Measurements from ENCODE around the gene CCS. TPM values are rescaled to one million over a fixed set of nuclear protein-coding genes. Genes with fewer than 3 reads are reported as not detected.

The CCS gene
- total and polyA plus RNA-seq, 2 donors (not counting 1 experiment from before 2014, with no cell fraction given) = 87.8 to 174 TPM

- Mint-ChIP-seq H3K4me3 (no peak overlapping the region), H3K27me3 (peaks cover 23% of the 10 kb centered on the region), H3K27ac (no peak overlapping the region), H3K4me1 (peaks cover 2% of the 10 kb centered on the region), H3K9me3 (ENCODE audit: insufficient read depth) (no peaks in the 10 kb centered on the region)
- Histone ChIP-seq H3K9me3 (ENCODE audit: control extremely low read depth in 1 of 3, control insufficient read depth in 2 of 3, insufficient read depth in 1 of 3, low read length in 2 of 3) (peaks cover 0 to 4% (median 0%) of the 10 kb centered on the region in 3 donors), H3K36me3 (replicated peaks in 1 of 2; ENCODE audit: control extremely low read depth in 1 of 2, control insufficient read depth in 1 of 2, extremely low read depth in 1 of 2, insufficient read depth in 2 of 2, low read length in 1 of 2) (no peaks in the 10 kb centered on the region), H4K20me1 (ENCODE audit: control insufficient read depth, insufficient read depth, low read length, poor library complexity, severe bottlenecking) (no peaks in the 10 kb centered on the region), H3K4me3 (ENCODE audit: control extremely low read depth in 1 of 5, extremely low read depth in 1 of 5, insufficient read depth in 1 of 5, low read depth in 2 of 5, low read length in 4 of 5) (no peak overlapping the region), H3K27me3 (replicated peaks in 1 of 4; ENCODE audit: control extremely low read depth in 1 of 4, control insufficient read depth in 3 of 4, insufficient read depth in 4 of 4, low read length in 3 of 4) (peaks cover 0 to 26% (median 0%) of the 10 kb centered on the region in 4 experiments), H3K4me1 (ENCODE audit: control insufficient read depth in 2 of 2, insufficient read depth in 2 of 2, low read length in 2 of 2) (peaks cover 5 to 6% of the 10 kb centered on the region in 2 donors), H2AFZ (ENCODE audit: insufficient read depth, low read depth, low read length, poor library complexity, severe bottlenecking) (no peak overlapping the region), H3K79me2 (ENCODE audit: control insufficient read depth, insufficient read depth, low read length) (no peaks in the 10 kb centered on the region), H3K9ac (ENCODE audit: low read length) (no peak overlapping the region), H3K27ac (ENCODE audit: low read length in 2 of 2) (no peak overlapping the region), H3K4me2 (replicated peaks; ENCODE audit: low read depth, low read length, poor library complexity, severe bottlenecking) (no peak overlapping the region)
- DNase-seq (no peak), ATAC-seq (ENCODE audit: low read depth) (no peak)
- intact Hi-C loops (cut with micrococcal nuclease) = no loop called here
- no peak for TF ChIP-seq EZH2 (IDR thresholded peaks at IDR 0.05; ENCODE audit: borderline replicate concordance, insufficient read depth, low read depth, low read length, poor library complexity, severe bottlenecking)
- no peak for TF ChIP-seq CTCF (IDR thresholded peaks at IDR 0.05)
- CTCF ChIA-PET = no interaction called here
- 97% methylated on average over 24 of the region's 24 CpGs for WGBS (ENCODE audit: insufficient coverage)
- POLR2A ChIA-PET = no interaction called here
These were observed 35.2 kb upstream of the CCS start for GRCh38 chr11:66557733-66558326.

- POLR2A ChIA-PET = interaction anchor here (1.0 kb wide), 2 partner anchors 57 to 79 kb away, joined by 3 read pairs; partner anchors contain the start of genes DPP3 and RBM14
- Mint-ChIP-seq H3K27ac (no peak overlapping the region), H3K4me1 (peaks cover 2% of the 10 kb centered on the region), H3K4me3 (peak overlapping the region; percentile 16), H3K9me3 (ENCODE audit: insufficient read depth) (no peaks in the 10 kb centered on the region), H3K27me3 (peaks cover 23% of the 10 kb centered on the region)
- Histone ChIP-seq H3K36me3 (replicated peaks in 1 of 2; ENCODE audit: control extremely low read depth in 1 of 2, control insufficient read depth in 1 of 2, extremely low read depth in 1 of 2, insufficient read depth in 2 of 2, low read length in 1 of 2) (no peaks in the 10 kb centered on the region), H3K27me3 (replicated peaks in 1 of 4; ENCODE audit: control extremely low read depth in 1 of 4, control insufficient read depth in 3 of 4, insufficient read depth in 4 of 4, low read length in 3 of 4) (peaks cover 0 to 26% (median 0%) of the 10 kb centered on the region in 4 experiments), H3K9me3 (ENCODE audit: control extremely low read depth in 1 of 3, control insufficient read depth in 2 of 3, insufficient read depth in 1 of 3, low read length in 2 of 3) (peaks cover 0 to 4% (median 0%) of the 10 kb centered on the region in 3 donors), H3K79me2 (ENCODE audit: control insufficient read depth, insufficient read depth, low read length) (no peaks in the 10 kb centered on the region), H3K4me2 (replicated peaks; ENCODE audit: low read depth, low read length, poor library complexity, severe bottlenecking) (peak overlapping the region; percentile 52), H3K9ac (ENCODE audit: low read length) (no peak overlapping the region), H3K27ac (ENCODE audit: low read length in 2 of 2) (no peak overlapping the region), H2AFZ (ENCODE audit: insufficient read depth, low read depth, low read length, poor library complexity, severe bottlenecking) (no peak overlapping the region), H3K4me3 (ENCODE audit: control extremely low read depth in 1 of 5, extremely low read depth in 1 of 5, insufficient read depth in 1 of 5, low read depth in 2 of 5, low read length in 4 of 5) (no peak overlapping the region), H3K4me1 (ENCODE audit: control insufficient read depth in 2 of 2, insufficient read depth in 2 of 2, low read length in 2 of 2) (peaks cover 5 to 6% of the 10 kb centered on the region in 2 donors), H4K20me1 (ENCODE audit: control insufficient read depth, insufficient read depth, low read length, poor library complexity, severe bottlenecking) (no peaks in the 10 kb centered on the region)
- DNase-seq (no peak), ATAC-seq (ENCODE audit: low read depth) (peak; percentile 47)
- intact Hi-C loops (cut with micrococcal nuclease) = no loop called here
- WGBS (ENCODE audit: insufficient coverage) = 30% methylated on average over 41 of the region's 50 CpGs
- CTCF ChIA-PET = interaction anchor here (1.3 kb wide), 1 partner anchor 20 kb away, joined by 3 read pairs; no protein-coding TSS in a partner anchor
- TF ChIP-seq EZH2 (IDR thresholded peaks at IDR 0.05; ENCODE audit: borderline replicate concordance, insufficient read depth, low read depth, low read length, poor library complexity, severe bottlenecking) (no peak), CTCF (IDR thresholded peaks at IDR 0.05) (no peak)
These were observed 33.7 kb upstream of the CCS start for GRCh38 chr11:66559142-66559865.

Data from B cell (primary cell).